ENCODE data around the gene NEK6. TPM values are rescaled to one million over a fixed set of nuclear protein-coding genes. Genes with fewer than 3 reads are reported as not detected.

The NEK6 gene
- total RNA-seq, 2 experiments from 2014 or later: 7.0 to 8.0 TPM

GRCh38 chr9:124332361-124333202, 74.8 kb downstream of the NEK6 start:
- Mint-ChIP-seq H3K27ac (no peak overlapping the region), H3K27me3 (no peaks in the 10 kb centered on the region), H3K9me3 (no peaks in the 10 kb centered on the region), H3K36me3 (ENCODE audit: low read depth) (no peaks in the 10 kb centered on the region), H3K4me3 (no peak overlapping the region), H3K4me1 (no peaks in the 10 kb centered on the region)
- CTCF ChIA-PET: interaction anchor here (0.6 kb wide), 1 partner anchor 63 kb away, joined by 3 read pairs; no protein-coding TSS in a partner anchor
- POLR2A ChIA-PET: no interaction called here
- DNase-seq: no peak

GRCh38 chr9:124333203-124333579, 75.4 kb downstream of the NEK6 start:
- H3K9me3 Mint-ChIP-seq: no peaks in the 10 kb centered on the region
- no peaks in the 10 kb centered on the region for H3K4me1 Mint-ChIP-seq
- no peaks in the 10 kb centered on the region for H3K27me3 Mint-ChIP-seq
- no peak overlapping the region for H3K4me3 Mint-ChIP-seq
- ChIA-PET POLR2A (no interaction called here), CTCF (no interaction called here)
- no peaks in the 10 kb centered on the region for H3K36me3 Mint-ChIP-seq (ENCODE audit: low read depth)
- no peak for DNase-seq
- H3K27ac Mint-ChIP-seq: no peak overlapping the region

DNA sequence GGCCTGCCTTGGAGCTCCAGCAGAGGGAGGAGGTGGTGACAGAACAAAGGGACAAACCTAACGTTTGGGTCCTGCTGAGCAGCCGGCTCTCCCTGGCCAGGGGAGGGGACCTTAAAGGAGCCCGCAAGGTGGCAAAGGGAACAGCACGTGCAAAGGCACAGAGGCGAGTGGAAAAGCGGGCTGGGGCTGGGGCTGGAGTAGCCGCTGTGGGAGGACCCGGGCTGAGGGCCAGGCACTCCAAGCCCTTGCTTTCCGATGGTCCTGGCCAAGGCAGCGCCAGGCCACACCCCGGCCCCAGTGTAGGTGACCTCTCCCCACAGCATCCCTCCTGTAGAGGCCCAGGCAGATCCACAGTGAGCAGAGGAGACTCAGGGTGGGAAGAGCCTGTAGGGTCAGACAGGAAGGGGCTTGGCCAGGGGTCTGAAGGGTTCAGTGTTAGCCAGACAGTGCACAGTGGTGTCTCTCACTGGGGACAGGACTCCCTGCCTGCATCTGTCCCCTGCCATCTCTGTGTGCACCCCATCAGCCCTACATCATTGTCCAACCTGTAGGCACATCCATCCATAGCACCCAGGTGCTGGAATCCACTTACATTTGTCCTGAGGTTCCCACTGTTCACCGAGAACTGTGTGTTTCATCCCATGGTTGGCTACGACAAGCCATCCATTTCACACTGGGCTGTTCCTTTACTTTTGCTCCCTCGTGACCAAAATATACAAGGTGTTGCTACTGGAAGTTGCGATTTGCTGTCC, 77.0 kb downstream of the NEK6 start:
- H3K4me1 Mint-ChIP-seq: no peaks in the 10 kb centered on the region
- H3K27ac Mint-ChIP-seq: no peak overlapping the region
- POLR2A ChIA-PET: no interaction called here
- no peaks in the 10 kb centered on the region for H3K27me3 Mint-ChIP-seq
- CTCF ChIA-PET: no interaction called here
- DNase-seq: no peak
- no peak overlapping the region for H3K4me3 Mint-ChIP-seq
- no peaks in the 10 kb centered on the region for H3K9me3 Mint-ChIP-seq
- no peaks in the 10 kb centered on the region for H3K36me3 Mint-ChIP-seq (ENCODE audit: low read depth)

GRCh38 chr9:124335320-124335707, 77.6 kb downstream of the NEK6 start:
- no peaks in the 10 kb centered on the region for H3K9me3 Mint-ChIP-seq
- POLR2A ChIA-PET: no interaction called here
- H3K27me3 Mint-ChIP-seq: no peaks in the 10 kb centered on the region

GRCh38 chr9:124337562-124337961, 79.8 kb downstream of the NEK6 start:
- H3K4me1 Mint-ChIP-seq: no peaks in the 10 kb centered on the region
- H3K27me3 Mint-ChIP-seq: no peaks in the 10 kb centered on the region
- POLR2A ChIA-PET: no interaction called here
- H3K27ac Mint-ChIP-seq: no peak overlapping the region
- CTCF ChIA-PET: no interaction called here
- no peaks in the 10 kb centered on the region for H3K36me3 Mint-ChIP-seq (ENCODE audit: low read depth)
- H3K9me3 Mint-ChIP-seq: no peaks in the 10 kb centered on the region
- DNase-seq: no peak
- no peak overlapping the region for H3K4me3 Mint-ChIP-seq

More at GRCh38 chr9:124335320-124335707, 77.6 kb downstream of the NEK6 start:
- Mint-ChIP-seq H3K36me3 (ENCODE audit: low read depth) (no peaks in the 10 kb centered on the region), H3K4me3 (no peak overlapping the region), H3K27ac (no peak overlapping the region), H3K4me1 (no peaks in the 10 kb centered on the region)
- CTCF ChIA-PET: no interaction called here
- DNase-seq: no peak

- ChIA-PET POLR2A (no interaction called here), CTCF (interaction anchor here (1.4 kb wide), 1 partner anchor 15 kb away, joined by 6 read pairs; no protein-coding TSS in a partner anchor)
- Mint-ChIP-seq H3K36me3 (ENCODE audit: low read depth) (no peaks in the 10 kb centered on the region), H3K4me3 (no peak overlapping the region), H3K9me3 (no peaks in the 10 kb centered on the region), H3K27me3 (no peaks in the 10 kb centered on the region), H3K27ac (no peak overlapping the region), H3K4me1 (no peaks in the 10 kb centered on the region)
- DNase-seq: no peak
Measured at GRCh38 chr9:124339603-124340146, 81.9 kb downstream of the NEK6 start.

GRCh38 chr9:124340219-124341069, 82.7 kb downstream of the NEK6 start:
- Mint-ChIP-seq H3K4me3 (no peak overlapping the region), H3K36me3 (ENCODE audit: low read depth) (no peaks in the 10 kb centered on the region), H3K27me3 (no peaks in the 10 kb centered on the region), H3K27ac (no peak overlapping the region), H3K4me1 (no peaks in the 10 kb centered on the region), H3K9me3 (no peaks in the 10 kb centered on the region)
- POLR2A ChIA-PET: no interaction called here
- DNase-seq: no peak
- CTCF ChIA-PET: interaction anchor here (0.5 kb wide), 1 partner anchor 621 kb away, joined by 6 read pairs; no protein-coding TSS in a partner anchor

GRCh38 chr9:124341455-124342170, 83.9 kb downstream of the NEK6 start:
- Mint-ChIP-seq H3K9me3 (no peaks in the 10 kb centered on the region), H3K36me3 (ENCODE audit: low read depth) (no peaks in the 10 kb centered on the region), H3K4me3 (no peak overlapping the region), H3K27me3 (no peaks in the 10 kb centered on the region), H3K27ac (no peak overlapping the region), H3K4me1 (no peaks in the 10 kb centered on the region)
- no peak for DNase-seq
- POLR2A ChIA-PET: no interaction called here
- CTCF ChIA-PET: interaction anchor here (1.4 kb wide), 1 partner anchor 18 kb away, joined by 3 read pairs; no protein-coding TSS in a partner anchor

DNA sequence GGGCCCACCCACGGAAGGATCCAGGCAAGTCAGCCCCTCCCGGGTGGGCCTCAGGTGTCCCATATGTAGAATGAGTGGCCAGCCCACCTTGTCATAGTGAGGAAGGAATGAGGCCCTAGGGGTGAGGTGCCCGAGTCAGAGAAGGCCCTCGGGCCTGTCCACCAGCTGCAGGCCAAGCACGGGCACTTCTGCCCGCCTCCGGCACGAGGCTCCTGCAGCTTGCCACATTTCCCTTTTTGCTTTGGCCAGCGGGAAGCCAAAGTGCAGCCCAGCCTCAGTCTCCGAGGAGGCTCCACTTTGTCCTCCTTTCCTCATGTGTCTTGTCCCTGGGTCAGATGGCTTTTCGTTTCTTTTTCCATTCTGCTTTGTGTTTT, 84.6 kb downstream of the NEK6 start:
- Mint-ChIP-seq H3K9me3 (no peaks in the 10 kb centered on the region), H3K36me3 (ENCODE audit: low read depth) (no peaks in the 10 kb centered on the region), H3K27me3 (no peaks in the 10 kb centered on the region), H3K4me3 (no peak overlapping the region), H3K27ac (no peak overlapping the region), H3K4me1 (no peaks in the 10 kb centered on the region)
- ChIA-PET CTCF (interaction anchor here (0.5 to 1.4 kb wide), 2 partner anchors 19 to 344 kb away, joined by 3 read pairs; no protein-coding TSS in a partner anchor), POLR2A (no interaction called here)
- DNase-seq: no peak

- Mint-ChIP-seq H3K4me3 (no peak overlapping the region), H3K27me3 (no peaks in the 10 kb centered on the region), H3K27ac (no peak overlapping the region), H3K36me3 (ENCODE audit: low read depth) (no peaks in the 10 kb centered on the region), H3K4me1 (no peaks in the 10 kb centered on the region), H3K9me3 (no peaks in the 10 kb centered on the region)
- DNase-seq: no peak
- POLR2A ChIA-PET: no interaction called here
- CTCF ChIA-PET: interaction anchor here (0.5 to 1.4 kb wide), 2 partner anchors 20 to 343 kb away, joined by 3 read pairs; no protein-coding TSS in a partner anchor
Measured at GRCh38 chr9:124342776-124343485, 85.2 kb downstream of the NEK6 start.

GRCh38 chr9:124343533-124344290, 86.0 kb downstream of the NEK6 start:
- H3K27ac Mint-ChIP-seq: no peak overlapping the region
- H3K36me3 Mint-ChIP-seq (ENCODE audit: low read depth): no peaks in the 10 kb centered on the region
- ChIA-PET POLR2A (no interaction called here), CTCF (interaction anchor here (0.6 to 0.9 kb wide), 2 partner anchors 212 to 615 kb away, joined by 3 read pairs; no protein-coding TSS in a partner anchor)
- H3K9me3 Mint-ChIP-seq: no peaks in the 10 kb centered on the region
- H3K4me3 Mint-ChIP-seq: no peak overlapping the region
- H3K27me3 Mint-ChIP-seq: no peaks in the 10 kb centered on the region
- DNase-seq: no peak
- H3K4me1 Mint-ChIP-seq: no peaks in the 10 kb centered on the region

Data from activated CD4-positive, alpha-beta T cell treated with anti-CD3 and anti-CD28 coated beads, Interleukin-2, amount 10 ng/mL, durations not matched to agents 7 days and 5 days (primary cell).